Activated CD8-positive, alpha-beta memory T cell treated with anti-CD3 and anti-CD28 coated beads, Interleukin-2, amount 50 U/mL, for 1 hour (primary cell): ENCODE measurements around the gene MAP7.
"Not testable (repeated sequence)": the region's sequence is repeated elsewhere in the genome, so short reads cannot be mapped to it uniquely, and the experiment has no call there.

Experiments used
- DNase-seq: peaks from one replicate; pipeline ENCODE4 v3.0.0-alpha.2; 2020; ENCODE audit errors: extremely low read depth

Gene MAP7

DNA sequence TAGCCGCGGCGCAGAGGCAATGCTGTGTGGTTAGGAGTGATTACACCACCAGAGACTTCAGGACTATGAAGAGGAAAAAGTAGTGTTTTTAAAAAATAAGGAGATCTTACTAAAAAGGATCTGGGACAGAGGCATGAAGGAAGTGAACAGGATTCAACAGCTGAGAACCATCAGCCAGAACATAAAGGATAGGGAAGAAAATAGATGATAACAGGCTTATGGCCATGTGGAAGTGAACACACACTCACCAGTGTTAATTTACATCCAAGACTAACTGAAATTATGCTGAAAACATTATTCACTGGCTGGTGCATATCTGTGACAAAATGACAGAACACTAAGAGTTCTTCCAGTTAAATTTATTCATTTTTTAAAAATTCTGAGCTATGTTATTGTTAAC, 213.1 kb downstream of the MAP7 start:
- no peak for DNase-seq

- DNase-seq: no peak
Observed at GRCh38 chr6:136335736-136336363, 214.4 kb downstream of the MAP7 start.

GRCh38 chr6:136334853-136335252, 215.4 kb downstream of the MAP7 start:
- no peak for DNase-seq

DNA sequence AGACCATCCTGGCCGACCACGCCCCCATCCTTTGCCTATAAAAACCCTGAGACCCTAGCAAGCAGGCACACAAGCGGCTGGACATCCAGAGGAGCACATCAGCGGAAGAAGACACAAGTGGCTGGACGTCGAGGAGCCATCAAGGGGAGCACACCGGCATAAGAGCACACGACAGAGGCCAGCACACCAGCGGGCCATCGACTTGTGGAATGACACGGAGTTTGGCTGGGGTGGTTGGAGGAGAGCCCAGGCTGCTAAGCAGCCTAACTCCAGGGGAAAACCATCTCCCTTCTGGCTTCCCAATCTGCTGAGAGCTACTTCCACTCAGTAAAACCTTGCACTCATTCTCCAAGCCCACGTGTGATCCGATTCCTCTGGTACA, 215.8 kb downstream of the MAP7 start:
- no peak for DNase-seq

- no peak for DNase-seq
Observed at GRCh38 chr6:136333824-136334464, 216.3 kb downstream of the MAP7 start.

DNA sequence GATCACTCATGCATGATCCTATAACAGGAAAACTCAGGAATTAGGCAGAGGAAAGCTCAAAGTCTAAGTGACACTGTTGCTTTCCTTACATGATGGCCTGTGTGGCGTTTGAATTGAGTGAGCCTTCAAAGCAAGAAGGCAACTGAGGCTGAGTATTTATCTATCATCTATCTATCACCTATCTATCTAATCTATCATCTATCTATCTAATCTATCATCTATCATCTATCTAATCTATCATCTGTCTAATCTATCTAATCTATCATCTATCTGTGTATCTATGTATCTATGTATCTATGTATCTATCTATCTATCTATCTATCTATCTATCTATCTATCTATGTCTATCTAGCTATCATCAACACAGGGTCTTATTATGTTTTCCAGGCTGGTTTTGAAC, 218.8 kb downstream of the MAP7 start:
- DNase-seq: no peak

- no peak for DNase-seq
Observed at GRCh38 chr6:136330634-136331033, 219.6 kb downstream of the MAP7 start.

DNA sequence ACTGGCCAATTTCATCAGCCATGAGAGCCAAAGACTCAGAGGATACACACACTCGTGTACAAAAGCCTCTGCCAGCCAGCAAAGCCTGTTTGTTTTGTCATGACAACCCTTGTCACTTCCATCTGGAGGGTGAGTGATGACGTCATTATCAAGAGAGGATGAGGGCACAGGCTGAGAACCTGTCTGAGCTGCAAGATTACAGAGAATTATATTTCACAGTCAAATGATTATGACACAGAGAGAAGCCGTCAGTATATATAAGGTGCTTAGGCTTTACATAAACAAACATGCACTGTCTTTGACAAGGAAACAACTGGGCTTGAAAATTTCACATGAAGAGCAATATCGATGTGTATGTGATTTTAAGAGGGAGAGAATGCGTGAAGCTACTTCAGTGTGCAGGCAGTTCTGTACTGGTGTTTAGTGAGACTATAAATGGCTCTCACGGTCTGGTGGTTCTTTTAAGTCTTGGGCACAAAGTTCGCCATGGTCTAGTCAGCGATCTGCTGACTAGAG, 224.1 kb downstream of the MAP7 start:
- DNase-seq: no peak

GRCh38 chr6:136324686-136325380, 225.4 kb downstream of the MAP7 start:
- DNase-seq: no peak

DNA sequence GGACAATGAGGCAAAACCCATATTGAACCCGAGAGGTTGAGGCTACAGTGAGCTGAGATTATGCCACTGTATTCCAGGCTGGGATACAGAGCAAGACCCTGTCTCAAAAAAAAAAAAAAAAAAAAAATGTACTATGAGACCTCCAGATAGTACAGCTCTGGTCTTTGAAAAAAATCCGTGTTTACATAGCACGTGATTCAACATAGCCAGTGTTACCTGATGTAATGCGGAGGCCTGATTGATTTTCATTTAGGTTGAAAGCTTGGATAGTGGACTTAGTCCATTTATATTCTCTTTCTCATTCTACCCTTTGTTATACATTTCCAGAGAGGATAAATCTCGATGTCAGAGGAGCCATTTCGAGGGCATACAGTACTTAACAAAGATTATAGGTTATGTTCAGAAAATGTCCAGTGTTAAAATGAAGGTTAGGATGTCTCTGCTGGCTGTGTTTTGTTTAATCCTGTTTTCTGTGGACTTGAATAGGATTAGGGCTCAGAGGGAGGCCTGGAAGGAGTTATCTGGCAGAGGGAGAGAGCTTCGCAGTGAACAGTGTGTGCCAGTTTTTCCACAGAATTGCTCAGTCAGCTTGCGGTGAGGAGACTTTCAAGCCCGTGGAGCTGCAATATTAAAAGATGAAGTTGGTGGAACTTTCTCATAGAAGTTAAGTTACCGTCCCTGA, 226.7 kb downstream of the MAP7 start:
- no peak for DNase-seq

GRCh38 chr6:136319732-136320131, 230.5 kb downstream of the MAP7 start:
- no peak for DNase-seq

GRCh38 chr6:136318676-136319075, 231.5 kb downstream of the MAP7 start:
- DNase-seq: no peak

DNA sequence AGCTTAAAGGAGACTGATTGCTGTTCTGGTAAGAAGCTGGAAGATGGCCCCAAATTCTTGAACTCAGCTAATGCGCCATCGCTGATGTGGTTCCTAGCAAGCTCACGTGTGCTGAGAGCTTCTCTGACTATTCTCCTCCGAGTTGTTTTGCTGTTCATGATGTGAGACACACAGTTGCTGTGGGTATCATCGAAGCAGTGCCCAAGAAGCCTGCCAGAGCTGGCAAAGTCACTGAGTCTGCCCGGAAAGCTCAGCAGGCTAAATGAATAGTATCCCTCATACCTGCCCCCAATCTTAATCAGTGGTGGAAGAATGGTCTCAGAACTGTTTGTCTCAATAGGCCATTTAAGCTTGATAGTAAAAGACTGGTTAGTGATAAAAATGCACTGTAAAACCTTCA, 232.3 kb downstream of the MAP7 start:
- no peak for DNase-seq

GRCh38 chr6:136317021-136317694, 233.1 kb downstream of the MAP7 start:
- DNase-seq: peak; percentile 25

DNA sequence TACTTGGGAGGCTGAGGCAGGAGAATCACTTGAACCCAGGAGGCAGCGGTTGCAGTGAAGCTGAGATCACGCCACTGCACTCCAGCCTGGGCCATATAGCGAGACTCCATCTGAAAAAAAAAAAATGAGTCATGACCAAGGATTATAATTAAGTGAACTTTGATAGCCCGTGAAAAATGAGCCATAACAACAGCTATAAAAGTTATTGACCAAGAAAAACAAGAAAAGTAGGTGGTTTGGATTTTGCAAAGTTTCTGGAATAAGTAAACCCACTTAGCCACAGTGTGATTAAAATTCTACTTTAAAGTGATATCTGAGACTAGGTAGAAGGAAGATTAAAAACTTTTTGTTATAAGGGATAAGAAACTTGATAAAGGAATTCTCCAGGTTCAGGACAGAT, 234.6 kb downstream of the MAP7 start:
- DNase-seq: no peak

DNA sequence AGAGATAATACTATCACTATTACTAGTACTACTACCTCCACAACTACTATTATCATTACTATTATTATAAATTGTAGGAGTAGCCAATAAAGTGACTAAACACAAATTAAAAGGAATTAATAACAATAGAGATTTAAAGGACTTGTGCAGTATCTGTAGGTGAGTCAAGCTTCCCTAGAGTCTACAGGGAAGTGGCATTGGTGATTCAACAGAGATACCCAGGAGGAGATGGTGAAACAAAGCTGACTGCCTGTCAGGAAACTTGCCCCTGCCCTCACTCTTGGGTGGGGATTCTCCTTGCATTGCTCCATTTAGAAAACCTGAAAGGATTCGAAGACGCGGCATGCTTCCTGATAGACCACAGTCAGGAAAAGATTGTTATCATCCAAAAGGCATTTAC, 237.2 kb downstream of the MAP7 start:
- no peak for DNase-seq

GRCh38 chr6:136309729-136310311, 240.4 kb downstream of the MAP7 start:
- no peak for DNase-seq

DNA sequence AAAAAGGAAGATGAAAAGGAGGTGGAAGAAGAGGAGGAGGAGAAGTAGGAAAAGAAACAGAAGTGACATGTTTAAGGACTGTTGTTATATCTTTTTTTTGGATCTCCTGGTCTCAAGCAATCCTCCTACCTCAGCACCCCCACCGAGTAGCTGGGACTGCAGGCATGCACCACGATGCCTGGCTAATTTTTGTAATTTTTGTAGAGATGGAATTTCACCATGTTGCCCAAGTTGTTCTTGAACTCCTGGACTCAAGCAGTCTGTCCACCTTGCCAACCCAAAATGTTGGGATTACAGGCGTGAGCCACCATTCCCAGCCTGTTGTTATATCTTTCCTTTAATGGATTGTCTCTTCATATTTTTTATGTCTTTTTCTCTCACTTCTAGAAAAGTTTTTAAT, 241.1 kb downstream of the MAP7 start:
- DNase-seq: no peak

DNA sequence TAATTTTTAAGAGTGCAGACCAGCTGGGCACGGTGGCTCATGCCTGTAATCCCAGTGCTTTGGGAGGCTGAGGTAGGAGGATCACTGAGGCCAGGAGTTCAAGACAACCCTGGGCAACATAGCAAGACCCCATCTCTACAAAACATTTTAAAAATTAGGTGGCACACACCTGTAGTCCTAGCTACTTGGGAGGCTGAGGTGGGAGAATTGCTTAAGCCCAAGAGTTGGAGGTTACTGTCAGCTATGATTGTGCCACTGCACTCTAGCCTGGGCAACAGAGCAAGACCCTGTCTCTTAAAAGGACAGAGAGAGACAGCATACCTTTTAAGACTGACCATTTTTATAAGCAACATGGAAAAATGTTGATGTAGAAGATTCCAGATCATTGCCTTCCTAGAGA, 241.8 kb downstream of the MAP7 start:
- DNase-seq: not testable (repeated sequence)

DNA sequence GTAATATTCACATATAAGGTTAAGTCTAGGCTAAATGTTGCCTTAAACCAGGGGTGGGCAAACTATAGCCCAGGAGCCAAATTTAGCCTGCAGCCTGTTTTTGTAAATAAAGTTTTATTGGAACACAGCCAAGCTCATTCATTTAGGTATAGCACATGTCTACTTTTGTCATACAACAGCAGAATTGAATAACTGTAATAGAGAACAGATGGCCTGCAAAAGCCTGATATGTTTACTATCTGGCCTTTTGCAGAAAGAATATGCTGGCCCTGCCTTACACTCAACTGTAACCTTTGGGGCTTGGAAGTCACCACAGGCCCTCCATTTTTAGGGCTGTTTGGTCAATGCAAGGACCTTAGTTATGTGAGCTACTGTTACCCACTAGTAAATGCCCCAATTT, 242.9 kb downstream of the MAP7 start:
- DNase-seq: no peak

GRCh38 chr6:136306466-136306865, 243.8 kb downstream of the MAP7 start:
- DNase-seq: no peak

DNA sequence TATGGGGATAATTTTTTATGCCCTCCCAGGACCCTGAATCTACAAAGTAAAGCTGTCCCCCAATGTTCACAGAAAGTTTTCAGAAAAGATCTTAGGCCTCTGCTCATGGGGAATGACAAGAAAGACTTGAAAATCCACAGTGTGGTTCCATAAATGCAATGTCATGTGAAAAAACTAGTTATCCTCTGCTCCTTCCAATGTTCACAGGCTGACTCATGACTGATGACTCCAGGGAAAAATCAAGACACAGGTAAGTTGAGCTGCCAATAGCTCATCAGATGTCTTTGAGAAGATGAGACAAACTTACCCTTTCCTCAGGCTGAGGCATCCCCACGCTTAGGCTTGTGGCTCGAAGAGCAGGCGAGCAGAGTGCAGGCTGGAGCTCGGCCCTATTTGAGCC, 245.8 kb downstream of the MAP7 start:
- DNase-seq: no peak
